Lower leg skin (tissue), 3 donors: ENCODE measurements around the gene CILP.

Source experiments
- POLR2A ChIP-seq, 2 donors: fragments of 450-650 bp; IDR thresholded peaks; one replicate each; pipeline ENCODE4 v1.6.1; 2016 to 2017; ENCODE audit warnings: antibody characterized with exemption in 2 of 2, mild to moderate bottlenecking in 1 of 2, moderate library complexity in 1 of 2
- TF ChIP-seq, protein P1 (sequence below), 3 donors: fragments of 450-650 bp; IDR thresholded peaks; one replicate each; pipeline ENCODE4 v1.5.1; 2016; ENCODE audit warnings: antibody characterized with exemption in 3 of 3, mild to moderate bottlenecking in 3 of 3, moderate library complexity in 2 of 3

DNA sequence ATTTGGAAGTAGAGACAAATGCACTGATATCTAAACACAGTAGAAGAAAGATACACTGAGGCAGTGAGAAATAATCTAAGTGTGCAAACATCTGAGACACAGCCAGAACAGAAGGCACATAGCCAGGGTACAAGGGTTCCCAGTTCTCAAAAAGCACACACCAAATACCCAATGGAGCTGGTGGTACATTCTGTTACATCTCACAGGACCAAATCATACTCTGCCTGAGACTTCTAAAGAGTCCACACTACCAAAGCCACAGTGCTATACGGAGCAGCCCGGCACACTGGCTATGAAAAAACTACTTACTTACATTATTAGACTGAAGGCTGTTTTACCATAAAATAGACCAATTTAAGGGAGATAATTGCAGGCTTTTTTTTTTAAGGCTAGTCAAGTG lies 45.4 kb downstream of the CILP start:
- no peak for TF ChIP-seq POLR2A (IDR thresholded peaks at IDR 0.05)
- TF ChIP-seq, protein P1, sequence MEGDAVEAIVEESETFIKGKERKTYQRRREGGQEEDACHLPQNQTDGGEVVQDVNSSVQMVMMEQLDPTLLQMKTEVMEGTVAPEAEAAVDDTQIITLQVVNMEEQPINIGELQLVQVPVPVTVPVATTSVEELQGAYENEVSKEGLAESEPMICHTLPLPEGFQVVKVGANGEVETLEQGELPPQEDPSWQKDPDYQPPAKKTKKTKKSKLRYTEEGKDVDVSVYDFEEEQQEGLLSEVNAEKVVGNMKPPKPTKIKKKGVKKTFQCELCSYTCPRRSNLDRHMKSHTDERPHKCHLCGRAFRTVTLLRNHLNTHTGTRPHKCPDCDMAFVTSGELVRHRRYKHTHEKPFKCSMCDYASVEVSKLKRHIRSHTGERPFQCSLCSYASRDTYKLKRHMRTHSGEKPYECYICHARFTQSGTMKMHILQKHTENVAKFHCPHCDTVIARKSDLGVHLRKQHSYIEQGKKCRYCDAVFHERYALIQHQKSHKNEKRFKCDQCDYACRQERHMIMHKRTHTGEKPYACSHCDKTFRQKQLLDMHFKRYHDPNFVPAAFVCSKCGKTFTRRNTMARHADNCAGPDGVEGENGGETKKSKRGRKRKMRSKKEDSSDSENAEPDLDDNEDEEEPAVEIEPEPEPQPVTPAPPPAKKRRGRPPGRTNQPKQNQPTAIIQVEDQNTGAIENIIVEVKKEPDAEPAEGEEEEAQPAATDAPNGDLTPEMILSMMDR (IDR thresholded peaks at IDR 0.05) = no peak
